Nephron (organoid): ENCODE measurements around the gene LRRTM4.

Experiments used
- H3K27ac Mint-ChIP-seq, 3 experiments: 2 replicates each; pipeline ENCODE4 v1.8.0; 2020; ENCODE audit warnings: mixed read lengths in 3 of 3, mild to moderate bottlenecking in 2 of 3, moderate library complexity in 1 of 3
- H3K27me3 Mint-ChIP-seq: 2 replicates; pipeline ENCODE4 v1.8.0; 2021; ENCODE audit warnings: low read depth, mild to moderate bottlenecking, moderate library complexity, mixed read lengths
- H3K36me3 Mint-ChIP-seq: 2 replicates; pipeline ENCODE4 v1.8.0; 2020; ENCODE audit warnings: low read depth, mixed read lengths
- H3K4me1 Mint-ChIP-seq: 2 replicates; pipeline ENCODE4 v1.8.0; 2020; ENCODE audit warnings: mixed read lengths
- H3K4me3 Mint-ChIP-seq, 3 experiments: 2 replicates each; pipeline ENCODE4 v1.8.0; 2020; ENCODE audit warnings: mild to moderate bottlenecking in 3 of 3, mixed read lengths in 3 of 3, moderate library complexity in 2 of 3
- H3K9me3 Mint-ChIP-seq: 2 replicates; pipeline ENCODE4 v1.8.0; 2020; ENCODE audit warnings: mixed read lengths
- TF ChIP-seq, protein P1 (sequence below), 3 experiments: fragments of 200-600 bp; sonication (generic); IDR thresholded peaks; one replicate each; pipeline ENCODE4 v1.5.0; 2021; ENCODE audit warnings: antibody characterized with exemption in 3 of 3; ENCODE audit not compliant: unreplicated experiment in 3 of 3

Gene LRRTM4

DNA sequence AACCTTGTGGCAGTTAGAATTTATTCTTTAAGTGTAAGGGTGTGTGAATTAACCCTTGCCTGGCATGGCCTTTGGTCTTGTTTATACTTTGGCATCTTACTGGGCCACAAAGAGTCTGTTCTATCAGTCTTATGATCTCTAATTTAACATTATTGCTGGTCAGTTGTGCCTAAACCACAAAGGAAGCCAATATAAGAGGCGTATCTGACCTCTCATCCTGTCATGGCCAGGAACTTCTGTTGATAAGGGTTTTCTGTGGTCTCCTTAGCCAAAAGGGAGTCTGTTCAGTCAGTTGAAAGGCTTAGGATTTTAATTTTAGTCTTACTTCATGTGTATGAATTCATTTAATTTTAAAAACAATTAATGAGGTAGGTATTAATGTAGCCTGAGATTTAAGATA is 127.2 kb downstream of the LRRTM4 start:
- no peaks in the 10 kb centered on the region for H3K27me3 Mint-ChIP-seq
- peaks cover 7% of the 10 kb centered on the region for H3K4me1 Mint-ChIP-seq
- no peak overlapping the region for H3K27ac Mint-ChIP-seq

GRCh38 chr2:77391119-77391518 is 131.1 kb downstream of the LRRTM4 start:
- Mint-ChIP-seq H3K27ac (no peak overlapping the region), H3K9me3 (no peaks in the 10 kb centered on the region), H3K4me1 (peaks cover 13% of the 10 kb centered on the region), H3K27me3 (no peaks in the 10 kb centered on the region), H3K4me3 (no peak overlapping the region), H3K36me3 (no peaks in the 10 kb centered on the region)
- TF ChIP-seq, protein P1, sequence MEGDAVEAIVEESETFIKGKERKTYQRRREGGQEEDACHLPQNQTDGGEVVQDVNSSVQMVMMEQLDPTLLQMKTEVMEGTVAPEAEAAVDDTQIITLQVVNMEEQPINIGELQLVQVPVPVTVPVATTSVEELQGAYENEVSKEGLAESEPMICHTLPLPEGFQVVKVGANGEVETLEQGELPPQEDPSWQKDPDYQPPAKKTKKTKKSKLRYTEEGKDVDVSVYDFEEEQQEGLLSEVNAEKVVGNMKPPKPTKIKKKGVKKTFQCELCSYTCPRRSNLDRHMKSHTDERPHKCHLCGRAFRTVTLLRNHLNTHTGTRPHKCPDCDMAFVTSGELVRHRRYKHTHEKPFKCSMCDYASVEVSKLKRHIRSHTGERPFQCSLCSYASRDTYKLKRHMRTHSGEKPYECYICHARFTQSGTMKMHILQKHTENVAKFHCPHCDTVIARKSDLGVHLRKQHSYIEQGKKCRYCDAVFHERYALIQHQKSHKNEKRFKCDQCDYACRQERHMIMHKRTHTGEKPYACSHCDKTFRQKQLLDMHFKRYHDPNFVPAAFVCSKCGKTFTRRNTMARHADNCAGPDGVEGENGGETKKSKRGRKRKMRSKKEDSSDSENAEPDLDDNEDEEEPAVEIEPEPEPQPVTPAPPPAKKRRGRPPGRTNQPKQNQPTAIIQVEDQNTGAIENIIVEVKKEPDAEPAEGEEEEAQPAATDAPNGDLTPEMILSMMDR (IDR thresholded peaks at IDR 0.05; ENCODE audit: unreplicated experiment in 3 of 3) = no peak

More for the DNA sequence above, 127.2 kb downstream of the LRRTM4 start:
- no peaks in the 10 kb centered on the region for H3K9me3 Mint-ChIP-seq
- H3K4me3 Mint-ChIP-seq = no peak overlapping the region
- TF ChIP-seq, protein P1 (IDR thresholded peaks at IDR 0.05; ENCODE audit: unreplicated experiment in 3 of 3) = no peak
- H3K36me3 Mint-ChIP-seq = no peaks in the 10 kb centered on the region

DNA sequence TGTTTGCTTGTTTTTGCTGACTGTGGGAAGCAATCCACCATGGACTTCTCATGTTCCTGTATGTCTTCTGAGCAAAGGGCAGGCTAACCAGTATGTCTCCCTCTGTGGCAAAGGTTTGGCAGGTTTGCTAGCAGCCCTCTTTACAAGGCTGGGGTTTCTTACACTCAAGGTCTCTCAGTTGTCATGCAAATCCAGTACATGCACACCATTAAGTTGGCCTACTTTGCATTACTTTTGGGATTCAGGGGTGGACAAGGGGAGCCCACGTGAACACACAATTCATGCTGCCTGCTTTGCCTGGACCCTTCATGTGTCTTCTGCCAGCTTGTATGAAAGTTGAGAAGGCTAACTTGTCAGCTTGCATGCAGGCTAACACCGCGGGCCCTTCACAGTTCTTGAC is 134.9 kb downstream of the LRRTM4 start:
- Mint-ChIP-seq H3K4me3 (no peak overlapping the region), H3K27me3 (no peaks in the 10 kb centered on the region)

GRCh38 chr2:77372636-77373035 is 149.5 kb downstream of the LRRTM4 start:
- Mint-ChIP-seq H3K4me1 (peaks cover 5% of the 10 kb centered on the region), H3K9me3 (no peaks in the 10 kb centered on the region), H3K36me3 (no peaks in the 10 kb centered on the region), H3K4me3 (no peak overlapping the region), H3K27ac (no peak overlapping the region), H3K27me3 (no peaks in the 10 kb centered on the region)
- TF ChIP-seq, protein P1 (IDR thresholded peaks at IDR 0.05; ENCODE audit: unreplicated experiment in 3 of 3) = no peak

More for the DNA sequence above, 134.9 kb downstream of the LRRTM4 start:
- peaks cover 5% of the 10 kb centered on the region for H3K4me1 Mint-ChIP-seq
- H3K27ac Mint-ChIP-seq = no peak overlapping the region
- no peaks in the 10 kb centered on the region for H3K36me3 Mint-ChIP-seq
- TF ChIP-seq, protein P1 (IDR thresholded peaks at IDR 0.05; ENCODE audit: unreplicated experiment in 3 of 3) = no peak
- H3K9me3 Mint-ChIP-seq = no peaks in the 10 kb centered on the region

- peaks cover 5% of the 10 kb centered on the region for H3K4me1 Mint-ChIP-seq
- no peaks in the 10 kb centered on the region for H3K9me3 Mint-ChIP-seq
- H3K27me3 Mint-ChIP-seq = no peaks in the 10 kb centered on the region
- H3K4me3 Mint-ChIP-seq = no peak overlapping the region
- no peak overlapping the region for H3K27ac Mint-ChIP-seq
- H3K36me3 Mint-ChIP-seq = no peaks in the 10 kb centered on the region
- TF ChIP-seq, protein P1 (IDR thresholded peaks at IDR 0.05; ENCODE audit: unreplicated experiment in 3 of 3) = no peak
Measured at GRCh38 chr2:77370511-77370910, 151.7 kb downstream of the LRRTM4 start.

- Mint-ChIP-seq H3K36me3 (no peaks in the 10 kb centered on the region), H3K27me3 (no peaks in the 10 kb centered on the region), H3K9me3 (no peaks in the 10 kb centered on the region), H3K4me3 (no peak overlapping the region), H3K4me1 (no peaks in the 10 kb centered on the region), H3K27ac (no peak overlapping the region)
- TF ChIP-seq, protein P1 (IDR thresholded peaks at IDR 0.05; ENCODE audit: unreplicated experiment in 3 of 3) = no peak
Measured at GRCh38 chr2:77363277-77363676, 158.9 kb downstream of the LRRTM4 start.
